GM19025 (cell line): Measurements from ENCODE around the gene RBMS3.

ENCODE experiments used
- ATAC-seq: cut with Tn5 transposase; IDR thresholded peaks from one replicate; pipeline ENCODE4 v1.9.1; 2021; ENCODE audit warnings: mild to moderate bottlenecking, low read depth, moderate library complexity; ENCODE audit not compliant: unreplicated experiment

RBMS3 gene

DNA sequence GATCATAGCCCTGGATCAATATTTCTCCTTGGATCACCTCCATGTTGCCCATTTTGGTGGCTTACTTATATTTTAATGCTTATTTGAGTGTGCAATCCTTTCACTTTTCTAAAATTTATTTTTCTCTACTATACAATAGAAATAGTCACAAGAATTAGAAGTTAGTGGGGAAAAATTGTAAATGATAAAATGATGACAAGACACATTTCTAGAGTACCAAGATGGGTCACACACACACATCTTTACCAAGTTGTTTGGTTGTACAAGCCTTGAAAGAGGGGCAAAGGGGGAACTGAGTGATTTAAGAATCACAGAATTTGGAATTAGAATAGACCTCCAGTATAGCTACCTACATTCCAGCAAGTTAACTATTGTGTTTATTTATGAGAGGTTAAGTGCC, 545.8 kb downstream of the RBMS3 start:
- no peak for ATAC-seq

GRCh38 chr3:29827756-29828155, 546.9 kb downstream of the RBMS3 start:
- no peak for ATAC-seq

- ATAC-seq = no peak
These were observed 548.5 kb downstream of the RBMS3 start for GRCh38 chr3:29829340-29829739.

- ATAC-seq = no peak
These were observed 569.8 kb downstream of the RBMS3 start for GRCh38 chr3:29850641-29851040.

GRCh38 chr3:29852767-29853166, 571.9 kb downstream of the RBMS3 start:
- no peak for ATAC-seq

GRCh38 chr3:29853841-29854397, 573.0 kb downstream of the RBMS3 start:
- no peak for ATAC-seq

- ATAC-seq = no peak
These were observed 574.0 kb downstream of the RBMS3 start for GRCh38 chr3:29854821-29855220.

DNA sequence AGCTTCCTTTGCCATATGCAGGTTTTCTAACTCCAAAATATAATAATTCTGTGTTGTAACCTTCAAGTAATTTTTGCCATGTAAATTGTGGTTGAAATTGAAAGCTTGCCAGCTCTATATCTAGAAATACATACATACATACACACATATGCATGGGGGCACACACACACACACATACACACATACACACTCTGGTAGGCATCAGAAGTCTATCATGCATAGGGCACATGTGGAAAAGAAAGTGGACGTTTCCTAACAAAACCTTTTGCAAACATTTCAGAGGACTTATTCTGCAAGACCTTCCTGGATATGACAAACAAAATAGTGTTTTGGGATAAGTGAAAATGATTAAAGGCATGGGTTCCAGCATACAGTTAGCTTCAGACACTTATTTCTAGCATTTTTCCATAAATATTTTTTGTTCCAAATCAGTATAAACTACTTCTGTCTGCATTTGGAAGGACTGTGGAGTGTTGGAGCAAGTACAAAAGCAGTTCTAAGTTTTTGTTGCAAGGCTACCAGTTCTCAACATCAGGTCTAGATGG, 578.9 kb downstream of the RBMS3 start:
- ATAC-seq = no peak

GRCh38 chr3:29864809-29865208, 583.9 kb downstream of the RBMS3 start:
- ATAC-seq = no peak

DNA sequence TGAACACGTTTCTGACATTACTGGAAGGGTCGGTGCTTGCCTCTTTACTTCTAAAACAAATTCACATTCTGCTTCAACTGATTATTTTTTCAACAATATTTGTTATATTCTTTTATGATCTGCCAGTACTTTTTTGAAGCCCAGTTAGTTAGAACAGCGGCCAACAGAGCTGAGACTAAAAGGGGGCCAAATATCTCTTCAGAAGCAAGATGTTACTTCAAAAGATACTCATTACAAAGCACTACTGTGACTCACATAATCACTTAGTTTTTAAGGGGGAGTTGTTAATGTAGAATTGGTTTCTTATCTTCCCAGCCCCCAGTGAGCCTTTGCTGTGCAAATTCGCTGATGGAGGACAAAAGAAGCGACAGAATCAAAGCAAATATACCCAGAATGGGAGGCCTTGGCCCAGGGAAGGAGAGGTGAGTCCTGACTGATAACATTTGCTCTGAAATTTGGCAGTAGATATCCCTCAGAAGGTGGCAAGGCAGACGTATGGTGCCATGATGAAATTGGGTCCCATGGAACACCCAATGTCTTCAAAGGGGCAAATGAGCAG, 587.8 kb downstream of the RBMS3 start:
- no peak for ATAC-seq

GRCh38 chr3:29870136-29870535, 589.3 kb downstream of the RBMS3 start:
- no peak for ATAC-seq

- no peak for ATAC-seq
These were observed 590.2 kb downstream of the RBMS3 start for GRCh38 chr3:29871087-29871486.

DNA sequence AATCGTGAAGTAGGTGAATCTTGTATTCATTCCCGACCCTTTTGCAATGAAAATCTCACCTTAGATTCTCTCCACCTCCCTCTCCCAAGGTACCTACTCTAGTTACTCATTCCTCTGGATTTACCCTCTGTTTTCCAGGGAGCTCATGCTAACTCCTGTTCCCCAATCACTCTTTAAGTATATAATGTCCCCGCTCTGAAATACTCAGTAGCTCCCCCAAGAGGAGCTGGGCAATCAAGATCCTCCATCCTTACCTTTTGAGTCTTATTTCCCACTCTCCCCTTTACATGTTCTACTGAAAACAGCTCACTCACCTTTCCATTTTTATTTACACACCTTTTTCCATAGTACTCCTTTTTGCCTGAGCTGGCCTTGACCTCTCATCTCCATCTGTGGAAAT, 599.9 kb downstream of the RBMS3 start:
- no peak for ATAC-seq

GRCh38 chr3:29887451-29887850, 606.6 kb downstream of the RBMS3 start:
- no peak for ATAC-seq

- no peak for ATAC-seq
These were observed 608.3 kb downstream of the RBMS3 start for GRCh38 chr3:29889215-29889614.

GRCh38 chr3:29890801-29891200, 609.9 kb downstream of the RBMS3 start:
- no peak for ATAC-seq

DNA sequence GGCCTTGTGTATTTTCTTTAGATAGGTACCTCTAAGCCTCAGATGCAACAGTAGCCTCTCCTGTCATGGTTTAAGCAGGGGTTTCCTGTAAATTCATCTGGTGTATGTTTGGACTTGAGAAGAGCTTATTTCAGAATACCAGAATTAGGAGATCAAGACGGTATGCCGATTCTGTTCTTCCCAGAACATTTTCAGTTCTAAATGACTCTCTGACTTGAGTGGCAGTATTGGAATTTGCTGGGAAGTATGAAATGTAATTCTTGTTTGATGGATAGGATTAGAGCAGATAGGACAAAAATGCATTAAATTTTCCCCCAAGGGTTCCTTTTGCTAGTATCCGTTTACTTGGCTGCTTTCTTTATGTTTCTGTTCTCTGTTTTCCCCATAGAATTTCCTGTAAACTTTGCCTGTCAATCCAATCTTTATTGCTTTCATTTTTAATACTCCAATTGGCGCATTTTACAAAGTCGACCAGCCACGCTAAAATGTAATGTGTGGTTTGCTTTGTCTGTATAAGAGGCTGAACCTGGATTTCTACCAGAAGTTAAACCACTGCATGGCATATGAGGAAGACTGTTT, 612.2 kb downstream of the RBMS3 start:
- ATAC-seq = no peak

DNA sequence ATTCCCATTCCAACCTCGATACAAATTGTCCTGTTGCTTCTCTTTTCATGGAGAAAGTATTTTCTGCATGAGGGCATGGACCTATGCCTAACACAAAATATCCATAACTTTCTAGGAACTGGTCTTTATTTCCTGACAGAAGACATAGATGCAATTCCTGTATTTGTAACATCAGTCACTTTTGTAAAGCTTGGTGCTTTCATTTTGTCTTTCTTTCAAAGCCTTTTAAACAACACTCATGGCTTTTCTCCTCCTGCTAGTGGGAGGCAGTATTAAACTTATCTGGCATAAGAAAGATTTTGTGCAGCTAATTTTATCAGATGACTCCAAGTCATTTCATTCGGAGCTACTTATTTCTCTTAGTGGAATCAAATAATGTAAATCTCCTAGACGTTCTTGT, 616.0 kb downstream of the RBMS3 start:
- ATAC-seq = no peak

DNA sequence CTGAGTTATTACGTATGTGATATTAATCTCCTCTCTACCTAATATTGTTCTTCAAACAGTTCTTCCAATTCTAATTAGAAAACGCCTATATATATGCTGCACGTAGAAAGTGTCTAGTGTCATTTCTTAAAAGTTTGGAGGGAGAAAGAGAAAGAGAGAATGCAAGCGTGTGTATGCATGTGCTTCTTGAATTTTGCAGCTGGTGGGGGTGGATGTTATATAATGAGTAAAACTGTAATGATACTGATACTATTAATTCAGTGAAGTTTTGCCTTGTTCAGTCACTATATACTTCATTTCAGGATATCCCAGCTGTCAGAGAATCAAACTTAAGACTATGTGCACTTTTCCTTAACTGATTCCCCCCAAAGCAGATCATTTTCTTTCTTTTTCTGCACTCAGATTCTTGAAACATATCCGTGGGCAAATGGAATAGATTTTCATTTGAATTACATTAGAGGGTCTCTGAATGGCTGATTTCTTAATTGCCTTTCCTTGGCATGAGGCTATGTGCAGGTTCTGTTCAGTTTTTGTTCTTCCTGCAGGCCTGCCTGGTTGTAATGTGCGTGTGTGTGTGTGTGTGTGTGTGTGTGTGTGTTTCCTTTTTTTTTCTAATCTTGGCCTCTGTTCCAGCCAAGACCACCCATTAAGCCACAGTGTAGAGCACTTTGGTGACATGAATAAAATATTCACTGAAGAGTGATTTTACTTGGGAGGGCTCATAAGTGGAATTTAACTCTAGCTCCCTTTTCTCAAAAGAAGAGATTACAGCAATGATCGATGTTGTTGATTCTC, 617.5 kb downstream of the RBMS3 start:
- ATAC-seq = no peak

DNA sequence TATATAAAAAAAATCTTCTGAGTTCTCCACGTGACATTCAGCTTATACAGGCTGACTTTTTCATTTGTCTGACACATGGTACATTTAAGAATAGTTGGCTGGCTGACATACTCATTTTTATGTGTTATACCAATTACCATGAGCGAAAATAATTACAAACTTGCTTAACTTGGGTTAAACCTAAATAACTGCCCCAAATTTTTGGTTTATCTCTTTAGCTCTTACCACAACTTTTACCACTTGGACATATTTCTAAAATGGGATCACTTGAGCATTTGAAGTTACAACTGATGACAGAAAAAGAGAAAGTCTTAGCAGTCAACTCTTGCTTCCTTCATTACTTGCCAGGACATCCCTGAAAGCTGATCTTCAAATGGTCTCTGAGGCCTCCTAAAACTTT, 618.1 kb downstream of the RBMS3 start:
- no peak for ATAC-seq

DNA sequence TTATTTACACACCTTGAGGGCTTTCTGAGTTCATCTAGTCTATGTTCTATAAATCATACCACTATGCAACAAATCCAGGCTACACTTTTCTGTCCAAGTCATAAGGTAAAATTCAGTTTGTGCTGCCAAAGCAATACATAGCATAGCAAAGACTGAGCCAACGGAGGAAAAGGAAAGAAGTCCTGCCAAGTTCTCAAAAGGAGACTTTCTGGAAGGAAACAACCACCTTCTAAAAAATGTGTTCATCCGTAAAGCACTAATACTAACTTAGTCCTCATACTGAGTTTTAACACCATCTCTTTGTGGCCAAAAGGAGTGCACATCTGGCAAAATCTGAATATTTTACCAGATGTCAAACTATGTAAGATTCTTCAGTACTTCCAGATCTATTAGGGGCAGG, 620.2 kb downstream of the RBMS3 start:
- ATAC-seq = no peak
